Stimulated activated CD4-positive, alpha-beta T cell treated with anti-CD3 and anti-CD28 coated beads, TNF-alpha, amount 100 ng/mL, for 1 hour (primary cell): Measurements from ENCODE around the gene NAA40.

Experiments
- DNase-seq, 3 donors: peaks; one replicate each; pipeline ENCODE4 v3.0.0-alpha.2; 2020; ENCODE audit warnings: low read depth in 3 of 3, low spot score in 1 of 3

Gene NAA40

DNA sequence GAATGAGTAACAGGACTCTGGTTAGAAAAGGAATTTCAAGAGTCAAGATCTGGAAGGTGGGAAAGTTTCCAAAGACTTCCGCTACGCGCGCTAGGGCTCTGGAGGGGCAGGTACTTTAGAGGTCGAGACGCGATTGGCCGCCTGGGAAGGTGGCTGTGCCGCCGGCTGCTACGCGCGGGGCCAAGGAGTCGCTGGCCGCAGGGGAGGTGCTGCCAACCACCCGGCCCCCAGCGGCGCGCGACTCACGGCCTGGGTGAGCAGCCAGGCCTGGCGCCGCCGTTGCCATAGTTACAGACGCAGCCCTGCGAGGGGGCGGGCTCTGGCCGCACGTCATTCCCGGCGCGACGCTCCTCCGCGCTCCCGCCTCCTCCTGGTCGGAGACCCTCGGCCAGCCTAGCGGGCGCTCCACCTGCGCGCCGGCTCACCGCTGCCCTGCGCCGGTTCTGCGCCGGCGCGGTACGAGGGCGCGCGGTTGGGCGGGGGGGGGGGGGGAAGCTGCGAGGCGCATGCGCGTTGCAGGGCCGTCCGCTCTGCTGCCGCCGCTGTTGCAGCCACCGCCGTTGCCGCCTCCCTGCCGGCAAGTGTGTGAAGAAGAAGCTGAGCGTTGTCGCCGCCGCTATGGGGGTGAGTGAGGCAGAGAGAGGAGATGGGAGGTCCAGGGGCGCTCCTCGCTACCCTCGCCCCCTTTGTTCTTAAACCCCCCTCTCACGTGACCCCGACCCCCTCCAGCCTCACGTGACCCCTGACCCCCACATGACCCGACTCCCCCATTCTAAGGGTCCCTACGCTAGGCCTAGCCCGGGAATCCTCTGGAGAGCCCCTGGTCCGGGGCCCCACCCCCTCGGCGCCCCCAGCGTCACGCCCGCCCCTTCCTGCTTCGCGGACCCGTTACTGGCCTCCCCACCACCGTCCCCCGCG, at the start of gene NAA40:
Gene NAA40, plus strand, starts transcription at position 524 of the 918 bp plus-strand sequence. Its CDS starts 95 bp downstream, at position 619.
- peak; percentile 81 to 82 (median 81) for DNase-seq

DNA sequence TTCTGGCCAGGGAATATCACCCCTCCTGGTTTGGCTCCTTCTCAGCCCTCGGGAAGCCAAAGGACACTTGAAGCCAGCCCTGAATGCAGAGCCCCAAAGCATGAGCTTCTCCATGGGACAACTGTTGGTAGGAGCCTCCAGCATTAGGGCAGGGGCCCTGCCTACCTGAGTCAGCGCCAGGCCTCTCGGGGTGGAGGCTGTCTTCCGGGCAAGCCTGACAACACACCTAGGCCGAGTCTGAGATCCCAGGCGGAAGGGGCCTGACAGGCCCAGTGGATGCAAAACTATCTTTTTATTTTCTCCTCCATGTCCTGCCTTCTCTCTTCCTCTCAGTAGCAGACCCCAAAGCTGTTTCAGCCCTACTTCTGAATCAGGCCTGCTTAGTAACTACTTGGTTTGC, 49.5 kb upstream of the NAA40 start:
- DNase-seq, result no peak

DNA sequence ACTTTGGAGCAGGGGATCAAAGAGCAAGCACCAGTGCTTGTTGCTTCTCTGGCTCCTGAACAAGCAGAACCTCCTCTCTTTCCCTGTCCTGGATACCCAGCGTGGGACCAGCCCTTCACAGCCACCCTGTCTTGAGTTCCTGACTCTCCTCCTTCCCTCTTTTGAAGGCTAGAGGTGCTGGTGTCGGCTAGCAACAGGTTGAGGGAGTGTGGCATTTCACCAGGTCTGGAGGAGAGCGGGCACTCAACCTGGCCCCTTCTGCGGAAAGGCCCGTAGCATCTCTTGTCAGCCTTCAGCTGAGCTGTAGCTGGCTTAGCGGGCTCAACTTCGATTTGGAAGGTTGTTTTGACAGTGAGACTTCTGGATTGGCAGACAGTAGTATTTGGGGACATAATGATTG, 48.4 kb upstream of the NAA40 start:
- no peak for DNase-seq

DNA sequence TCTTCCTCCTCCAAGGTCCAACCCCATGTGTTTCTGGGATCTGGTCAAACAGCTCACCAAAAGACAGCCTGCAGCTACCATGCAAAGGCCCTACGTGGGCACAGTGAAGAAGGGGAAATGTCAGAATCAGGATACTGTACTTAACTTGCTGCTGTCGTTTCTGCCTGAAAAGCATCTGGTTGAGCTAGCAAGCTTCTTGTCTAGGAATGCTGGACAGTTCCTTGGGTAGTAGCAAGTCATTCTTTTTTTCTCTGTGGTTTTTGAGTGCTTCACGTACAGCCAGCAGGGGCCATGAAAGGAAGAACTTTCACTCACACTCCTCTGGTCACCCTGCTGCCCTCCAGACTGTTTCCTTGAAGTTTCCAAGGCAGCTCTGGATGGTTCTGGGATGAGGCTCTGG, 46.6 kb upstream of the NAA40 start:
- DNase-seq, result no peak

DNA sequence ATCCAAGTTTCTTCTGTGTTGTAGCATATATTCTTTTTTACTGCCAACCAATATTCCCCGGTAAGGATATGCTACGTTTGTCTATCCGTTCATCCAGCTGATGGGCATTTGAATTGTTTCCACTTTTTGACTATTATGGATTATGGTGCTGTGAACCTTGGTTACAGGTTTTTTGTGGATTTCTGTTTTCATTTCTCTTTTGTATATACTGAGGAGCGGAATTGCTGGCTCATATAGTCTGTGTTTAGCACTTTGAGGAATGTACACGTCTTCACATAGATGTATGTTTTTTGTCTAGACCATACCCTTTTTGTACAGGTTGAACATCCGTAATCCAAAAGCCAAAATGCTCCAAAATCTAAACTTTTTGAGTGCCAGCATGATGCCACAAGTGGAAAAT, 45.4 kb upstream of the NAA40 start:
- no peak for DNase-seq

DNA sequence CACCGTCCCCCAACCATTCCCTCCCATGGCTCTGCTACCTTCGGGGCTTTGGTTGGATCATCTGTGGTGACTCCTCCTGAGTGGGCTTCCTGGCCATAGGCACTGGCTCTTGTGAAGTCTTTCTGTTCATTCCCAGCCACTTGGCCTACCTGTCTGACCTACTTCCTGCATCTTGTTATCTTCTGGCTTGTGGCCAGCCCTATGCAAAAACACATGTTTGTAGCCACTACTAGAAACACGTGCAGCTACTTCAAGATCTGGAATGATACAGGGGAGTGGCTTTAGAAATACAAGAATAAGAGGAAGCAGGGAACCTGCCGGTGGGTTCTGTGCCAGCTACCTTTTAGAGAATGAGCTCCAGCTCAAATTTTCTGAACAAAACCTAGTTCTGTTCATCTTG, 42.7 kb upstream of the NAA40 start:
- DNase-seq, result no peak

DNA sequence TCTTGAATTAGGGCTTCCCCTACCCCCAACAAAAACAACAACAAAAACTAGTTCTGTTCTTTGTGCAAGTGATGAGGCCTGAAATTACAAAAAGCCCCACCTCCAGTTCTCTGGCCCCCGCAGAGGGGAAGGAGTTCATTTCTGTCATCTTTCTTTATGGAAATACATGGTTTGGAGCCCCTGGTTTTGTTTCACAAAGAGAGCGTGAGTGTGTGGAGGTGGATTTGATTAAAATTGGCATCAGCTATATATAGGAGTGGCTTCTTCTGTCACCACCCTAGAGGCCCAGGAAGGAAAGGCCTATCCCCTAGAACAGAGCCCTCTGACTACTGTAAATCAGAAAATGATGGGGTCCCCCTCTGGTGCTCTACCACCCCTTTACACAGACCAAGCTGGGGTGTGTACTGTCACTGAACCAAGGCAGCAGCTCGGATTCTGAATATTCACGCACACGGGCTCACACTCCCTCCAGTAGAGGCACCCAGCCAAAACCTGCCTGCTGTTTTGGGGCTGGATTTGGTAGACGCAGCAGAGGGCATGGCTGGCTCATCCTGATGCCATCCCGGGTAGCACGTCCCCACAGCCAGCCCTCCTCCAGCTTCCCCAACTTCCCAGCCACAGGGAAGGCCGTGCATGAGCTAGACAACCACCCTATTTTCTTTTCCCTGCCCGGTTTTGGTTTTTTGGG, 41.2 kb upstream of the NAA40 start:
- no peak for DNase-seq

DNA sequence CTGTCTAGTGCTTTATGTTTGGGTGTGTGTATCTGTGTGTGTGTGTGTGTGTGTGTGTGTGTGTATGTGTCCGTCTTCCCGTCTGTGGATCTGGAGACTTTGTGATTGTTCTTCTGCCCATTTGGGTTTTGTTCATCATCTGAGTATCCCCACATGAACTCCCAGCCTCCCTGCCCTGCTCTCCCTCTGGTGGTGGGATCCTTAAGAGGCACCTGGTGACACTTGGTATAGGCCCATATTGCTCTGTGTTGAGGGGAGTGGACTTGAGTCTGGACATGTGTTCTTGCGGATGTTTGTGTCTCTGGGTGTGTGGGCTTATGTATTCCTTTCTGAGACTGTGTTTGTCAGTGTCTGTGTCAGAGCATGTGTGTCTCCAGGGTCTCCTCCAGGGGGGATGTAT, 37.1 kb upstream of the NAA40 start:
- no peak for DNase-seq

DNA sequence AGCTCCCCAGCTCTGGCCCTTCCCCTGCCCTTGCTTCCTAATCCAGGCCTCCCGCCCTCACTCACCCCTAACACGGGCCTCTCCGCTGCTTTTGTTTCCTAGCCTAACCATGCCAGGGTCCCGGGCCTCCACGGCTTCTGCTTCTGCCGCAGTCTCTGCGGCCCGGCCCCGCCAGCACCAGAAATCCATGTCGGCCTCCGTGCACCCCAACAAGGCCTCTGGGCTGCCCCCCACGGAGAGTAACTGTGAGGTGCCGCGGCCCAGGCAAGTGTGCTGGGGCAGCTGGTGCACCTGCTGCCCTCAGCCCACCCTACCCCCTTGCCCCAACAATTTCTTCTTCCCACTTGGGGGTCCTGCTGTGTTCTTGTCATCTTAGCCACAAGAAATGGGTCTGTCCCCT, 34.9 kb upstream of the NAA40 start:
- no peak for DNase-seq

DNA sequence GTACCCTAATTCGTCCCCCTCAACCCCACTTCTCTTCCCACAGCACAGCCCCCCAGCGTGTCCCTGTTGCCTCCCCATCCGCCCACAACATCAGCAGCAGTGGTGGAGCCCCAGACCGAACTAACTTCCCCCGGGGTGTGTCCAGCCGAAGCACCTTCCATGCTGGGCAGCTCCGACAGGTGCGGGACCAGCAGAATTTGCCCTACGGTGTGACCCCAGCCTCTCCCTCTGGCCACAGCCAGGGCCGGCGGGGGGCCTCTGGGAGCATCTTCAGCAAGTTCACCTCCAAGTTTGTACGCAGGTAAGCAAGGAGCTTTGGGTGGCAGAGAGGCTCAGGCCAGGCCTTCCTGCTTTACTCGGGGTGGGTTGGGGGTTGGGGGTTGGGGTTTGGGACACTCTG, 34.1 kb upstream of the NAA40 start:
- DNase-seq, result no peak

DNA sequence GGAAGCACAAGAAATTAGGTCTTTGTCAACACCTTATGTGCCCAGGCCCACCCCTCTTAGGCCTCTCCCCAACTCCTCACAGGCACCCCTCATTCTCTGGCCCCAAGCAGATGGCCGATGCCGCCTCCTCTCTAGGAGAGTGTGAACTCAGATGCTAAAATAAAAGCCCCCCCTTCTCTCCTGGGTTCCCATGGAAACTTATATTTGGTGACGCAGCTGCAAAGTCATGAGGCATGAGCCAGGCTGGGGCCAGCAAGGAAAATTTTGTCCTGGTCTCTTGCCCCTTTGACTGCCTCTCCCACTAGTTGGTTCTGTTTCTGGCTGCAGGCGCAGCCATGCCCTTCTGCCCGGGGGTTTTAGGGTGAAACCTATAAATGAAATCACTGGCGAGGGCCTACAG, 33.6 kb upstream of the NAA40 start:
- no peak for DNase-seq

DNA sequence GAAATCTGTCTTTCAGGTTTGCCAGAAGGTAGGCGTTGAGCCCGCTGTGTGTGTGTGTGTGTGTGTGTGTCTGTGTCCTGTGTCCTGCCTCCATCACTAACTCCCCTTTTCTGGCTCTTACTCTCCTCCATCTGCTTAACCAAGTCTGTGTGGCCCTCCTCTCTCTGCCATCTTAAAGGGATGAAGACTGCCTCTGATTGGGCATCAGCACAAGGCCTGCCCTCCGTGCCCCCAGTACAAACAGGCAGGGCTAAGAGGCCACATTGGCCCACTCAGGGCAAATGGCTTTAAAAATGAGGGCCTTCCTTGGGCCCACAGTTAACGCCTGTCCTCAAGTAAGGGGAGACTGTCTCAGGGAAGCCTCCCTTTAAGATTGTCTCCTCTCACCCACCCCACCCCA, 32.7 kb upstream of the NAA40 start:
- DNase-seq, result no peak

DNA sequence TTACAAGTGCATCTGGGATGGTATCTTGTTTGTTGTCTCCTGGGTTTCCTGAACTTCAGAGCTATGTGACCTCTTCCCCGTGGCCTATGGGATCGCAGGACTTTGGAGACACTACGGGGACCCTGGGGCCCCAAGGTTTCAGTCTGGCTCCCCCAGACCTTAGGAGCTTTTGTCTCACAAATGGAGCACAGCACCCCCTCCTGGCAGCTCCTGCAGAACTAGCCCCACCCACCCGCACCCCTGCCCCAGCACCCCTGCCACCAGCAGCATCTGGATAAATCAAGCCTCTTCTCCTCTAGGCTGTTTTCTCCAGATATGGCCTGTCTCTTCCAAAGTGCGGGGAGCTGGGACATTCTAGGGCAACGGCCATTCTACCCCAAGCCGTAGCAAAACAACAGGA, 32.2 kb upstream of the NAA40 start:
- peak in 1 of 3 donors; percentile 36 for DNase-seq

DNA sequence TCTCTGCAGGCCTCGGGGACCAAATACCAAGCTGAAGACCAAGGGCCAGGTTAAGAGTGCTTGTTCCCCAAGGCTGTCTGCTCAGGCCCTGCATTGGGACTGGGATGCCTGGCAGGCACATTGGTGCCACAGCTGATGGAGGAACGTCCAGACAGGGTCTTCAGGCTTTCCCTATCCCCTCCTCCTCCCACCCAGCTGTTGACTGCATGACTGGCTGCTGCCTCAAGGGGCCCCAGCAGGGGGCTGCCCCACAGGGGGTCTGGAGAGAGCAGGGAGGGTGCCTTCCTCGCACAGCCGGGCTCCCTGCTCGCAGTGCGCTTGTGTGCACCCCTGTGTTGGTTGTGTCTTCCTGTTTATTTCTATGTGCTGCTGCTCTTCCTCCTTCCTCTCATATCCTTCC, 31.7 kb upstream of the NAA40 start:
- DNase-seq, result no peak

DNA sequence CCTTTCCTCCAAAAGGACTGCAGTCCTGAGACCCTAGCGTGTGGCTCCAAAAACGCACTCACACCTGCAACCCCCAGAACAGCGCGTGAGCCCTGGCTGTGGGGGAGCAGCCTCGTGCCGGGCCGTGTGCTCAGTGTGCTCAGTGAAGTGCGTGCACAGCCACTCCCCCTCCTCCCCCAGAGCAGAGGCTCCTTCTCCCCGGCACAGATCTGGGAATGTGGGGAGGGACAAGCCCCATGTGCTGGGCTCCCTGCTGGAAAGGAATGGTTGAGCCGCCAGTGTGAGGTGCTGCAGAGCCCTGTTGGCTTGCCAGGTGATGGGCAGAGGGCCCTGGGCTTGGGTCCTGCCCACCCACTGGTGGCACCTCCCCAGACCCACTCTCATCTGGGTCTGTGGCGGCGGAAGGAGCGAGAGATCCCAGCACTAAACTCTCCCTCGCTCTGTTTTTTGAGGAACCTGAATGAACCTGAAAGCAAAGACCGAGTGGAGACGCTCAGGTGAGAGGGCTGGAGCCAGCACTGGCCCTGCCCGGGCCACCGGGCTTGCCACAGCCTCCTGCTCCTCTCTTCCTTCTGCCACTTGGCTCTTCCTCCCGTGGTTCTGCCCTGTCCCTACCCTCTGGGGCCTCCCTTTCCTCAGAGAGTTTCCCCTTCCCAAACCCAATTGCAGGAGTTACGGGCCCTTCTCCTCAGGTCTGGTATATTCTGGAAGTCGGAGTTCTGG, 30.8 kb upstream of the NAA40 start:
- DNase-seq, result no peak

DNA sequence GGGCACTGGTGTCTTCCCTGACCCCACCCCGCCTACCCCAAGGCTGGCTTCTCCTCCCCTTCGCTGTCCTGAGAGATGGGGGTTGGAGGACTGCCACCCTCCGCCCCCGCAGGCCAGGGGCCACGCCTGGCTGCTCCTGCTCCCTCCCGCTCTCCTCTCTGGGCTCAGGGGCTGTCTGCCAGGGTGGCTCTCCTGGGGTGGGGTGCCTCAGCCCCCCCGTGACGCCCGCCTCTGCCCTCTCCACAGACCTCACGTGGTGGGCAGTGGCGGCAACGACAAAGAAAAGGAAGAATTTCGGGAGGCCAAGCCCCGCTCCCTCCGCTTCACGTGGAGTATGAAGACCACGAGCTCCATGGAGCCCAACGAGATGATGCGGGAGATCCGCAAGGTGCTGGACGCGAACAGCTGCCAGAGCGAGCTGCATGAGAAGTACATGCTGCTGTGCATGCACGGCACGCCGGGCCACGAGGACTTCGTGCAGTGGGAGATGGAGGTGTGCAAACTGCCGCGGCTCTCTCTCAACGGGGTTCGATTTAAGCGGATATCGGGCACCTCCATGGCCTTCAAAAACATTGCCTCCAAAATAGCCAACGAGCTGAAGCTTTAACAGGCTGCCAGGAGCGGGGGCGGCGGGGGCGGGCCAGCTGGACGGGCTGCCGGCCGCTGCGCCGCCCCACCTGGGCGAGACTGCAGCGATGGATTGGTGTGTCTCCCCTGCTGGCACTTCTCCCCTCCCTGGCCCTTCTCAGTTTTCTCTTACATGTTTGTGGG, 30.0 kb upstream of the NAA40 start:
- no peak for DNase-seq

DNA sequence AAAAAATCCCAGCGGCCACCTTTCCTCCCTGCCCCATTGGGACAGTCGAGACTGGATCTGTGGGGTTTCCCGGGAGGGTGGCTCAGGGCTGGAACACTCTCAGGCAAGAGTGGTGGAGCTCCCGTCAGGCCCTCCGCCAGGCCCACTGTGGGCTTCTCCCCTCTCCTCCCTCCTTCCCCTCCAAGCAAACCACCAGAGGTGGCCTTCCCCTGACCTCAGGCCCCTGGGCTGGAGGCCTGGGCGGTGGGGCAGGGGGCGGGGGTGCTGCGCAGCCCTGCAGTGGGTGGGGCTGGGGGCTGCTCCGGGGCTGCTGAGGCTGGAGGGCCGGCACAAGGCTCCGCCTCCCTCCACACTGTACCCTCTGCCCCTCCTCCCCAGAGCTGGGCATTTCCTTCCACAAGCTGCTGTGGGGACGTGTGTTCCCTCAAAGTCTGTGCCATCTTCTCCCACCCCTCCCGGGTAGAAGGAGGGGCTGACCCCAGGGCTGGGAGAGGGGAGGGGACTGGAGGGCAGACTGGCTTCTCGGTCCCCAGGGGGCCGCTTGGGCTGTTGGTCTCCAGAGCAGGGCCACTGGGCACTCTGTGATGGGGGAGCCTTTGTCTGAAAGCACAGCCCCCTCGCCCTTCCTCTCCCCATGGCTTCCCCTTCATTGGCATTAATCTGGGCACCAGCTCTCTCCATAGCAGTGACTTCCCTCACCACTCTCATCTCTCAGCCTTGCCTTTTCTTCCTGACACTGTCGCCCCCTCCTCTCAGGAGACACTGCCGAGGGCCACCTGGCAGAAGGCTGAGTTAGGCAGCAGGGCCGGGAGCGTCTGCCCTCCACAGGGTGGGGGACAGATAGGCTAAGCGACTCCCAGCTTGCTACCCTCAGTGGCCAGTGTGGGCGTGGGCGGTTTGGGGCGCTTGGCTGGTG, 29.0 kb upstream of the NAA40 start:
- no peak for DNase-seq

DNA sequence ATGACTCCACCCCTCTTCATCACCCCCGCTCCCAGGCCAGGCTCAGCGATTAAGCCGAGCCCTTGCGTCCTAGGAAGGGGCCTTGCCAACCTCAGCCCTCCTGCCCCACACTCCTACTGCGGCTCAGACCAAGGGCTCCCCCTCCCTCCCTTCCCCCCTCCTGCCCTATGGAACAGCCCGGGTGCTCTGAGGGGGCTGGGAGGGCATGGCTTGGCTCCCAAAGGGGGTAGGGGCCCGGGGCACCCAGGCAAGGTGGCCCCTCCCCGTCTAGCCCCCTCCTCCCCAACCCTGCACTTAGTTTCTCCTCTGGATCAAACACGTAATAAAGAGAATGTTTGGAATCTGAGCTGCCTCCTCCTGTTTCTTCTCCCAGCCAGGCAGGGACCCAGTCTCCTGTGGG, 28.1 kb upstream of the NAA40 start:
- no peak for DNase-seq

DNA sequence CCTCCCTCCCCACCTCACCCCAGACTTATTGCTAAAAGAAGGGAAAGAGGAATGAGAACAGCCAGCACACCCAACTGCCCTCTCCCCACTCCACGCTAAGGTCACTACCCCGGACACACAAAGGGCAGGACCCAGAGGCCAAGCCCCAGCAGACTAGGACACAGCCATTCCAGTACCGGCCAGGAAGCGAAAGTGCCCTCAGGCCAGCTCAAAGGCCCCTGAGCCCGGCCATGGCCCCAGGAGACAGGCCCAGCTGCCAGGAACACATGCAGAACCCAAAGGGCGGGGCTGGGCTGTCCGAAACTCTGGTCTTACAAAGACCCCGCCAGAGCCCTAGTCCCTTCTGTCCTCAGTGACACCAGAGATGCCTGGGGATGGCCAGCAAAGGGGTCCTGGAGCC, 27.4 kb upstream of the NAA40 start:
- DNase-seq, result no peak

DNA sequence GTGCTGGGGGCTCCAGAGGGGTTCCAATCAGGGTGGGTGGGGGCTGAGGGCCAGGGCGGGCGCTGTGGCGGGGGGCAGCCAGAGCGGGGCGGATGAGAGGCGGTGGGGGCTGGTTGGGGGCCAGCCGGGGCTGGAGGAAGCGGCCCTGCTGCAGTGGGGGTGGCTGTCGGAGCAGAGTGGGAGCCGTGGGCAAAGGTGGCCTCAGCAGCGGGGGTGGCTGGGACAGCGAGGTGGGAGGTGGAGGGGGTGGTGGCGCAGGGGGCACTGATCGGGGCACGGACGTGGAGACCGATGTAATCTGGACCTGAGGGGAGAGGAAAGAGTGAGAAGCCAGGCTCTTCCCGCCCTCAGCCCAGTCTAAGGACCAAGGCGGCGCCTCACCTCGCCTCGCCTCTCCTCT, 26.9 kb upstream of the NAA40 start:
- DNase-seq, result no peak
